HCT116 (cell line): ENCODE measurements around the gene RAC2. TPM values are rescaled to one million over a fixed set of nuclear protein-coding genes. Genes with fewer than 3 reads are reported as not detected.

Experiments used
- ATAC-seq: fragments of 200-7000 bp; cut with Tn5 transposase; 2 replicates; pipeline ENCODE4 v1.9.1; 2020; ENCODE audit warnings: mild to moderate bottlenecking, moderate library complexity
- BruUV-seq: library from RNA; stranded (reverse); fragments of 400-500 nt; replicated peaks from 2 replicates; lab custom pipeline; 2021; lab: Mats Ljungman, UMichigan
- CTCF ChIA-PET: fragments of 300-600 bp; sonication (Branson Sonifier 250); formaldehyde crosslinking; loops from one replicate; lab custom pipeline; 2021; ENCODE audit warnings: antibody characterized with exemption; lab: Charles Lee
- POLR2A ChIA-PET: fragments of 300-600, 350-600 bp; sonication (Branson Sonifier 250); formaldehyde crosslinking; loops from one replicate; lab custom pipeline; 2021; ENCODE audit warnings: antibody characterized with exemption; lab: Charles Lee
- RAD21 ChIA-PET, 2 experiments: fragments of 300-600 bp; sonication (Branson Sonifier 250); formaldehyde crosslinking; loops; one replicate each; lab custom pipeline; 2023; ENCODE audit warnings: low total read pairs in 2 of 2; ENCODE audit not compliant: uncharacterized antibody in 2 of 2, unreplicated experiment in 2 of 2, low non-redundant PET in 1 of 2; lab: Charles Lee
- DNase-seq: peaks from one replicate; pipeline ENCODE4 v3.0.0-alpha.2; 2010; ENCODE audit warnings: low read depth, low spot score
- H2AFZ ChIP-seq: fragments of 200-600 bp; shearing (Covaris generic), sonication (generic); 2 replicates; pipeline ENCODE4 v1.6.1; 2017; ENCODE audit warnings: low read depth, mixed run types, mixed read lengths, antibody characterized with exemption, low read length; ENCODE audit not compliant: poor library complexity, severe bottlenecking
- H3K27ac ChIP-seq: 2 replicates; pipeline ENCODE4 v1.5.1; 2012; ENCODE audit warnings: low read depth, low read length
- H3K27me3 ChIP-seq: fragments of 200-600 bp; sonication (generic); 2 replicates; pipeline ENCODE4 v1.6.1; 2016; ENCODE audit warnings: mixed run types, low read length, mixed read lengths; ENCODE audit not compliant: insufficient read depth
- H3K36me3 ChIP-seq, 2 experiments: fragments of 200-500 bp in 1 of 2; fragments of 200-600 bp in 1 of 2; sonication (Bioruptor generic) in 1 of 2; sonication (generic) in 1 of 2; 2 replicates each; pipeline versions ENCODE4 v1.5.1 to v1.6.1; 2014 to 2016; ENCODE audit warnings: low read length in 2 of 2, inconsistent platforms in 1 of 2, mixed read lengths in 1 of 2, mixed run types in 1 of 2; ENCODE audit not compliant: insufficient read depth in 2 of 2, control insufficient read depth in 1 of 2
- H3K4me1 ChIP-seq, 2 experiments: fragments of 200-600 bp in 1 of 2; sonication (generic) in 1 of 2; 2 replicates each; pipeline versions ENCODE4 v1.5.1 to v1.6.1; 2012 to 2017; ENCODE audit warnings: low read length in 2 of 2, inconsistent platforms in 1 of 2, mild to moderate bottlenecking in 1 of 2, mixed read lengths in 1 of 2, mixed run types in 1 of 2, moderate library complexity in 1 of 2; ENCODE audit not compliant: insufficient read depth in 2 of 2, control insufficient read depth in 1 of 2
- H3K4me2 ChIP-seq: fragments of 200-600 bp; sonication (generic); 2 replicates; pipeline ENCODE4 v1.6.1; 2017; ENCODE audit warnings: mixed run types, low read length, mixed read lengths
- H3K4me3 ChIP-seq, 2 experiments: fragments of 200-600 bp in 1 of 2; sonication (generic) in 1 of 2; replicated peaks in 1 of 2; 2 replicates each; pipeline ENCODE4 v1.5.1; 2011 to 2016; ENCODE audit warnings: low read length in 2 of 2, control low read depth in 1 of 2, low read depth in 1 of 2, mild to moderate bottlenecking in 1 of 2, mixed read lengths in 1 of 2, mixed run types in 1 of 2
- H3K79me2 ChIP-seq: fragments of 200-600 bp; sonication (generic); 2 replicates; pipeline ENCODE4 v1.6.1; 2017; ENCODE audit warnings: mild to moderate bottlenecking, mixed run types, low read length, moderate library complexity, mixed read lengths; ENCODE audit not compliant: insufficient read depth
- H3K9ac ChIP-seq: fragments of 200-600 bp; sonication (generic); 2 replicates; pipeline ENCODE4 v1.6.1; 2016; ENCODE audit warnings: low read length, mixed read lengths
- H3K9me2 ChIP-seq: fragments of 200-600 bp; sonication (generic), shearing (Covaris generic); 2 replicates; pipeline ENCODE4 v1.6.1; 2017; ENCODE audit warnings: mixed run types, mild to moderate bottlenecking, moderate library complexity; ENCODE audit not compliant: insufficient read depth
- H3K9me3 ChIP-seq, 2 experiments: fragments of 200-500 bp in 1 of 2; fragments of 200-600 bp in 1 of 2; sonication (Bioruptor generic) in 1 of 2; sonication (generic) in 1 of 2; 2 replicates each; pipeline ENCODE4 v1.6.1; 2014 to 2017; ENCODE audit warnings: low read length in 2 of 2, mixed read lengths in 2 of 2, inconsistent platforms in 1 of 2, low read depth in 1 of 2, mild to moderate bottlenecking in 1 of 2, mixed run types in 1 of 2, moderate library complexity in 1 of 2; ENCODE audit not compliant: control insufficient read depth in 1 of 2, insufficient read depth in 1 of 2
- H4K20me1 ChIP-seq: fragments of 200-600 bp; sonication (generic), shearing (Covaris generic); 2 replicates; pipeline ENCODE4 v1.6.1; 2017; ENCODE audit warnings: mixed run types, mild to moderate bottlenecking, moderate library complexity; ENCODE audit not compliant: insufficient read depth
- CBX3 ChIP-seq: IDR thresholded peaks from 2 replicates; pipeline ENCODE4 v1.6.1; 2012; ENCODE audit warnings: low read depth
- EGR1 ChIP-seq: IDR thresholded peaks from 2 replicates; pipeline ENCODE4 v1.6.1; 2012; ENCODE audit warnings: low read depth
- EZH2 ChIP-seq: fragments of 200-600 bp; sonication (generic); IDR thresholded peaks from 2 replicates; pipeline ENCODE4 v1.6.1; 2017; ENCODE audit warnings: antibody characterized with exemption, mixed run types
- EZH2phosphoT487 ChIP-seq: fragments of 200-600 bp; IDR thresholded peaks from 2 replicates; pipeline ENCODE4 v1.6.1; 2018; ENCODE audit warnings: antibody characterized with exemption, borderline replicate concordance
- JUND ChIP-seq: IDR thresholded peaks from 2 replicates; pipeline ENCODE4 v1.6.1; 2012
- POLR2A ChIP-seq: IDR thresholded peaks from 2 replicates; pipeline ENCODE4 v1.7.0; 2011; ENCODE audit warnings: borderline replicate concordance; ENCODE audit not compliant: insufficient read depth, insufficient read length; ENCODE audit errors: extremely low read depth
- POLR2AphosphoS5 ChIP-seq: IDR thresholded peaks from 2 replicates; pipeline ENCODE4 v1.6.1; 2011; ENCODE audit warnings: mild to moderate bottlenecking, low read depth, low read length, moderate library complexity
- RAD21 ChIP-seq: IDR thresholded peaks from 2 replicates; pipeline ENCODE4 v1.6.1; 2012; ENCODE audit warnings: low read depth, mild to moderate bottlenecking
- SIN3A ChIP-seq: IDR thresholded peaks from 2 replicates; pipeline ENCODE4 v1.6.1; 2012; ENCODE audit warnings: low read depth
- SP1 ChIP-seq: IDR thresholded peaks from 2 replicates; pipeline ENCODE4 v1.6.1; 2012; ENCODE audit warnings: low read depth
- TCF7L2 ChIP-seq: IDR thresholded peaks from 2 replicates; pipeline ENCODE4 v1.7.0; 2011; ENCODE audit warnings: borderline replicate concordance, inconsistent platforms; ENCODE audit not compliant: insufficient read depth, insufficient read length; ENCODE audit errors: extremely low read depth
- ZBTB33 ChIP-seq: IDR thresholded peaks from 2 replicates; pipeline ENCODE4 v1.6.1; 2011; ENCODE audit warnings: mild to moderate bottlenecking, low read length, moderate library complexity; ENCODE audit not compliant: insufficient replicate concordance; ENCODE audit errors: extremely low read depth
- ZFX ChIP-seq: fragments of 450-650 bp; IDR thresholded peaks from 2 replicates; pipeline ENCODE4 v1.6.1; 2017
- ZNF274 ChIP-seq: fragments of 200-500 bp; sonication (Bioruptor generic); IDR thresholded peaks from 2 replicates; pipeline ENCODE4 v1.6.1; 2014; ENCODE audit warnings: mild to moderate bottlenecking, low read depth, low read length, inconsistent platforms
- intact Hi-C: fragments of 100-400 bp; cut with micrococcal nuclease; formaldehyde crosslinking; loops from 2 replicates; pipeline ENCODE4 v1.10.0; 2022
- total RNA-seq: library from RNA; stranded (reverse); gene quantifications from one replicate; pipeline ENCODE4 v1.2.1, GENCODE V29; 2021; ENCODE audit not compliant: unreplicated experiment
- TF ChIP-seq, protein P1 (sequence below): IDR thresholded peaks from 2 replicates; pipeline ENCODE4 v1.6.1; 2012
- TF ChIP-seq, protein P2 (sequence below): IDR thresholded peaks from 2 replicates; pipeline ENCODE4 v1.6.1; 2012
- TF ChIP-seq, protein P3 (sequence below), 3 experiments: fragments of 200-600 bp in 1 of 3; sonication (generic) in 1 of 3; IDR thresholded peaks in 2 of 3; conservative IDR thresholded peaks in 1 of 3; 2 replicates each; pipeline ENCODE4 v1.5.1; 2012 to 2017; ENCODE audit warnings: low read depth in 2 of 3, low read length in 2 of 3, antibody characterized with exemption in 1 of 3, borderline replicate concordance in 1 of 3, control low read depth in 1 of 3, mild to moderate bottlenecking in 1 of 3, mixed read lengths in 1 of 3, mixed run types in 1 of 3, moderate library complexity in 1 of 3; ENCODE audit not compliant: insufficient read depth in 1 of 3

Gene RAC2
- total RNA-seq, 1 experiment from 2014 or later, result 62.0 TPM

DNA sequence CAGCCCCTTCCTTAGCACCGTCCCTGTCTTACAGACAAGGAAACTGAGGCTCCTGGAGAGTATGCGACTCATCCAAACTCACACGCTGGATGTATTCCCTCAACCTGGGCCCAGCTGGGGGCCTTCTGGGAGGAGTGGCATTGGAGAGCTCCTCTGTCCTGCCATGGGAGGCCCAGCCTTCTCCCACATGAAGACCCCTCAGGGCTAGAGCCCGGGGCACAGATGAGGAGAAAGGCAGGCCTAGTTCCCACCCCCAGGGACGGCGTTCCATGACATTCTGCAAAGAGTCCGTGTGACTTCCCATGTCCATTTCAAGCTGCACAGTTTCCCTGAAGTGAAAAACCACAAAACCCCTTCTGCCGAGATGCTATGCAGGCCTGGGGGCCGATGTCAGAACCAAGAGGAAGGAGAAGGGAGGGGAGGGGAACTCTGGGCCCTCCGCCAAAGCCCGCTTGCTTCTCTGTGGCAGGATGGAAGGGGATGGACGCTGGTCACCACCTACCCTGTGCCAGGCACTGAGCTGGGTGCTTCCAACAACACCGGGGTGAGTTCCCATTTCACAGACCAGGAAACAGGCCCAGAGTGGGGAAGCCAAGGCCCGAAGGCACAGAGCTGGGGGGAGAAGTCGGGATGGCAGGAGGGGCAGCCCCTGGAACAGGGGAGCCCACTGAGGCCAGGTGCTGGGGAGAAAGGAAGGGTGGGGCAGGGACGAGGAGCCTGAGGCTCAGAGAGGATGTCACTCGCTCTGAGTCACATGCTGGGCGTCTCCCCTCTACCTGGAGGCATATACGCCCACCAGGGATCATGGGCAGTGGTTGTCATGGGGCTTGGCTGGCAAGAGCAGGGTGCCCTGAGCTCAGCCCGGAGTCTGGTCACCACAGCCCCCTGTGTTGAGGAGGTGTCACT is 15.7 kb downstream of the RAC2 start:
- ChIA-PET POLR2A (interaction anchor here (1.0 to 1.7 kb wide), 4 partner anchors 12 to 41 kb away, joined by 3 to 10 read pairs (median 6); partner anchors contain the start of genes C1QTNF6 and RAC2), RAD21 (no interaction called here), CTCF (interaction anchor here (1.4 to 2.1 kb wide), 2 partner anchors 28 to 32 kb away, joined by 13 to 19 read pairs; no protein-coding TSS in a partner anchor)
- Histone ChIP-seq H3K79me2 (no peaks in the 10 kb centered on the region), H2AFZ (no peak overlapping the region), H3K4me3 (peak overlapping the region; percentile 13 to 48; a peak in 3 of 4 replicates), H4K20me1 (no peaks in the 10 kb centered on the region), H3K9me2 (no peaks in the 10 kb centered on the region), H3K36me3 (peaks cover 0 to 7% of the 10 kb centered on the region in 2 experiments; a peak in 1 of 4 replicates), H3K4me2 (peak overlapping the region; percentile 88), H3K4me1 (peaks cover 24 to 41% of the 10 kb centered on the region in 2 experiments), H3K27me3 (no peaks in the 10 kb centered on the region), H3K9ac (peak overlapping the region; percentile 65), H3K9me3 (no peaks in the 10 kb centered on the region), H3K27ac (peak overlapping the region; percentile 55)
- DNase-seq, result peak; percentile 37
- BruUV-seq, result no TSS peak
- ATAC-seq, result peak; percentile 67
- intact Hi-C loops, result no loop called here
- TF ChIP-seq, protein P1, sequence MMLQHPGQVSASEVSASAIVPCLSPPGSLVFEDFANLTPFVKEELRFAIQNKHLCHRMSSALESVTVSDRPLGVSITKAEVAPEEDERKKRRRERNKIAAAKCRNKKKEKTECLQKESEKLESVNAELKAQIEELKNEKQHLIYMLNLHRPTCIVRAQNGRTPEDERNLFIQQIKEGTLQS, result no peak
- 0 out of 2 replicates have a peak, but pooled peaks have one; percentile 26 for TF ChIP-seq SP1
- no peak for TF ChIP-seq JUND
- no peak for TF ChIP-seq TCF7L2
- no peak for TF ChIP-seq SIN3A
- no peak for TF ChIP-seq EZH2phosphoT487
- TF ChIP-seq EZH2, result no peak
- no peak for TF ChIP-seq POLR2A
- TF ChIP-seq, protein P2, sequence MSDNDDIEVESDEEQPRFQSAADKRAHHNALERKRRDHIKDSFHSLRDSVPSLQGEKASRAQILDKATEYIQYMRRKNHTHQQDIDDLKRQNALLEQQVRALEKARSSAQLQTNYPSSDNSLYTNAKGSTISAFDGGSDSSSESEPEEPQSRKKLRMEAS, result peak; percentile 44; the same call in 1 of the 2 replicates
- TF ChIP-seq ZFX, result no peak
- TF ChIP-seq RAD21, result no peak
- no peak for TF ChIP-seq ZBTB33
- TF ChIP-seq, protein P3, sequence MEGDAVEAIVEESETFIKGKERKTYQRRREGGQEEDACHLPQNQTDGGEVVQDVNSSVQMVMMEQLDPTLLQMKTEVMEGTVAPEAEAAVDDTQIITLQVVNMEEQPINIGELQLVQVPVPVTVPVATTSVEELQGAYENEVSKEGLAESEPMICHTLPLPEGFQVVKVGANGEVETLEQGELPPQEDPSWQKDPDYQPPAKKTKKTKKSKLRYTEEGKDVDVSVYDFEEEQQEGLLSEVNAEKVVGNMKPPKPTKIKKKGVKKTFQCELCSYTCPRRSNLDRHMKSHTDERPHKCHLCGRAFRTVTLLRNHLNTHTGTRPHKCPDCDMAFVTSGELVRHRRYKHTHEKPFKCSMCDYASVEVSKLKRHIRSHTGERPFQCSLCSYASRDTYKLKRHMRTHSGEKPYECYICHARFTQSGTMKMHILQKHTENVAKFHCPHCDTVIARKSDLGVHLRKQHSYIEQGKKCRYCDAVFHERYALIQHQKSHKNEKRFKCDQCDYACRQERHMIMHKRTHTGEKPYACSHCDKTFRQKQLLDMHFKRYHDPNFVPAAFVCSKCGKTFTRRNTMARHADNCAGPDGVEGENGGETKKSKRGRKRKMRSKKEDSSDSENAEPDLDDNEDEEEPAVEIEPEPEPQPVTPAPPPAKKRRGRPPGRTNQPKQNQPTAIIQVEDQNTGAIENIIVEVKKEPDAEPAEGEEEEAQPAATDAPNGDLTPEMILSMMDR (IDR thresholded peaks at IDR 0.05 in 2 of 3, conservative IDR thresholded peaks at IDR 0.05 in 1 of 3; ENCODE audit: borderline replicate concordance in 1 of 3, insufficient read depth in 1 of 3, low read depth in 2 of 3, low read length in 2 of 3), result no peak
- 0 out of 2 replicates have a peak, but pooled peaks have one; percentile 10 for TF ChIP-seq POLR2AphosphoS5
- no peak for TF ChIP-seq ZNF274
- TF ChIP-seq CBX3, result no peak
- peak; percentile 83 for TF ChIP-seq EGR1
